Measurements from ENCODE around the gene ZNF791.

GRCh38 chr19:12596927-12597548 is 13.7 kb upstream of the ZNF791 start:
- TF ChIP-seq GATA3 (IDR thresholded peaks at IDR 0.05; ENCODE audit: low read depth, low read length) (no peak), GATA2 (IDR thresholded peaks at IDR 0.05; ENCODE audit: low read depth, low read length) (no peak)
